ENCODE measurements around the gene CNTN4.

DNA sequence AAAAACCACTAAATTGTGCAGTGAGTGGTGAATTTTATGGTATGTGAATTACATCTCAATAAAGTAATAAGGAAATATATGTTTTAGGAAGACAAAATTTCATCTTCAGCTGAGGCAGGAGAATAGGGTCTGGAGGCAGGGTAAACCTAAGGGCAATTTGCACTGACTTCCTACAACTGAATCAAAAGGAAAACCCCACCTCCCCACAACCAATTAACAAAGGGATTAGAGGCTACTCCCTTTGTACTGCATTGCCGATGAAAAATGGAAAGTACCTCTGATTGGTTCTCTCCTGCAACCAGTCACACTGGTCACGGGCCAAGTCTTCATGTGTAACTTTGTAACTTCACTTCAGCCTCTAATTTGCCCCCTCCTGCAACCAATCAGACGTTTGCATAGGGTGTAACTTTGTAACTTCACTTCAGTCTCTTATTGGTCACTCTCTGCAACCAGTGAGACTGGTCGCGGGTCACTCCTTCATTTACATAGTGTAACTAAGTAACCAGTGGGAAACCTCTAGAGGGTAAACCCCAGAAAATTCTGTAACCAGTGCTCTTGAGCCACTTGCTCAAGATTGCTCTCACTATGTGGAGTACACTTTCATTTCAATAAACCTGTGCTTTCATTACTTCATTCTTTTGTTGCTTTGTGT lies 244.5 kb downstream of the CNTN4 start:
- TF ChIP-seq, protein P1, sequence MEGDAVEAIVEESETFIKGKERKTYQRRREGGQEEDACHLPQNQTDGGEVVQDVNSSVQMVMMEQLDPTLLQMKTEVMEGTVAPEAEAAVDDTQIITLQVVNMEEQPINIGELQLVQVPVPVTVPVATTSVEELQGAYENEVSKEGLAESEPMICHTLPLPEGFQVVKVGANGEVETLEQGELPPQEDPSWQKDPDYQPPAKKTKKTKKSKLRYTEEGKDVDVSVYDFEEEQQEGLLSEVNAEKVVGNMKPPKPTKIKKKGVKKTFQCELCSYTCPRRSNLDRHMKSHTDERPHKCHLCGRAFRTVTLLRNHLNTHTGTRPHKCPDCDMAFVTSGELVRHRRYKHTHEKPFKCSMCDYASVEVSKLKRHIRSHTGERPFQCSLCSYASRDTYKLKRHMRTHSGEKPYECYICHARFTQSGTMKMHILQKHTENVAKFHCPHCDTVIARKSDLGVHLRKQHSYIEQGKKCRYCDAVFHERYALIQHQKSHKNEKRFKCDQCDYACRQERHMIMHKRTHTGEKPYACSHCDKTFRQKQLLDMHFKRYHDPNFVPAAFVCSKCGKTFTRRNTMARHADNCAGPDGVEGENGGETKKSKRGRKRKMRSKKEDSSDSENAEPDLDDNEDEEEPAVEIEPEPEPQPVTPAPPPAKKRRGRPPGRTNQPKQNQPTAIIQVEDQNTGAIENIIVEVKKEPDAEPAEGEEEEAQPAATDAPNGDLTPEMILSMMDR (IDR thresholded peaks at IDR 0.05; ENCODE audit: low read depth, low read length): no peak
- TF ChIP-seq EZH2phosphoT487 (IDR thresholded peaks at IDR 0.05; ENCODE audit: low read depth): no peak

All from OCI-LY3 (cell line).